Measurements from ENCODE around the gene MYH9. TPM values are rescaled to one million over a fixed set of nuclear protein-coding genes. Genes with fewer than 3 reads are reported as not detected.

Gene MYH9
- total and polyA plus RNA-seq, 4 donors = 32.3 to 150 (median 98.7) TPM

- WGBS = 81% methylated on average over 2 of the region's 2 CpGs
- no peaks in the 10 kb centered on the region for H3K36me3 ChIP-seq (ENCODE audit: control insufficient read depth in 4 of 4, insufficient read depth in 3 of 4, low read depth in 1 of 4, low read length in 3 of 4)
- DNase-seq (ENCODE audit: low spot score) = no peak
- H3K4me3 ChIP-seq (ENCODE audit: low read depth in 1 of 3, low read length in 3 of 3) = no peak overlapping the region
- H3K9ac ChIP-seq (ENCODE audit: low read depth in 1 of 2, low read length in 2 of 2) = no peak overlapping the region
- no peaks in the 10 kb centered on the region for H3K9me3 ChIP-seq (ENCODE audit: control insufficient read depth in 4 of 4, low read length in 3 of 4)
- H3K4me1 ChIP-seq (ENCODE audit: control insufficient read depth in 4 of 4, insufficient read depth in 4 of 4, low read length in 3 of 4) = peaks cover 4 to 36% (median 26%) of the 10 kb centered on the region in 4 donors
- H3K27me3 ChIP-seq (ENCODE audit: control insufficient read depth in 4 of 4, insufficient read depth in 4 of 4, low read length in 3 of 4) = no peaks in the 10 kb centered on the region
- TF ChIP-seq HNF4G (IDR thresholded peaks at IDR 0.05) = no peak
- TF ChIP-seq REST (IDR thresholded peaks at IDR 0.05) = no peak
- TF ChIP-seq RAD21 (IDR thresholded peaks at IDR 0.05) = no peak
- no peak overlapping the region for H3K27ac ChIP-seq (ENCODE audit: low read depth in 1 of 2, low read length in 2 of 2)
These were observed 138.6 kb downstream of the MYH9 start for GRCh38 chr22:36249160-36249559.

- H3K4me1 ChIP-seq (ENCODE audit: control insufficient read depth in 4 of 4, insufficient read depth in 4 of 4, low read length in 3 of 4) = peaks cover 4 to 34% (median 22%) of the 10 kb centered on the region in 4 donors
- no peaks in the 10 kb centered on the region for H3K9me3 ChIP-seq (ENCODE audit: control insufficient read depth in 4 of 4, low read length in 3 of 4)
- H3K4me3 ChIP-seq (ENCODE audit: low read depth in 1 of 3, low read length in 3 of 3) = no peak overlapping the region
- H3K27me3 ChIP-seq (ENCODE audit: control insufficient read depth in 4 of 4, insufficient read depth in 4 of 4, low read length in 3 of 4) = no peaks in the 10 kb centered on the region
- 75% methylated on average over 5 of the region's 5 CpGs for WGBS
- TF ChIP-seq JUND (IDR thresholded peaks at IDR 0.05) = no peak
- TF ChIP-seq RXRA (IDR thresholded peaks at IDR 0.05) = no peak
- no peak for TF ChIP-seq HNF4G (IDR thresholded peaks at IDR 0.05)
- TF ChIP-seq EGR1 (IDR thresholded peaks at IDR 0.05; ENCODE audit: low read depth in 2 of 2) = no peak
- TF ChIP-seq, protein P1, sequence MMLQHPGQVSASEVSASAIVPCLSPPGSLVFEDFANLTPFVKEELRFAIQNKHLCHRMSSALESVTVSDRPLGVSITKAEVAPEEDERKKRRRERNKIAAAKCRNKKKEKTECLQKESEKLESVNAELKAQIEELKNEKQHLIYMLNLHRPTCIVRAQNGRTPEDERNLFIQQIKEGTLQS (IDR thresholded peaks at IDR 0.05) = no peak
- no peak for TF ChIP-seq GABPA (IDR thresholded peaks at IDR 0.05 in 1 of 2, conservative IDR thresholded peaks at IDR 0.05 in 1 of 2)
- H3K36me3 ChIP-seq (ENCODE audit: control insufficient read depth in 4 of 4, insufficient read depth in 3 of 4, low read depth in 1 of 4, low read length in 3 of 4) = no peaks in the 10 kb centered on the region
- no peak overlapping the region for H3K27ac ChIP-seq (ENCODE audit: low read depth in 1 of 2, low read length in 2 of 2)
- DNase-seq (ENCODE audit: low spot score) = no peak
- no peak overlapping the region for H3K9ac ChIP-seq (ENCODE audit: low read depth in 1 of 2, low read length in 2 of 2)
These were observed 139.8 kb downstream of the MYH9 start for GRCh38 chr22:36247955-36248354.

- Histone ChIP-seq H3K4me1 (ENCODE audit: control insufficient read depth in 4 of 4, insufficient read depth in 4 of 4, low read length in 3 of 4) (peaks cover 4 to 29% (median 15%) of the 10 kb centered on the region in 4 donors), H3K27me3 (ENCODE audit: control insufficient read depth in 4 of 4, insufficient read depth in 4 of 4, low read length in 3 of 4) (no peaks in the 10 kb centered on the region), H3K36me3 (ENCODE audit: control insufficient read depth in 4 of 4, insufficient read depth in 3 of 4, low read depth in 1 of 4, low read length in 3 of 4) (no peaks in the 10 kb centered on the region), H3K27ac (ENCODE audit: low read depth in 1 of 2, low read length in 2 of 2) (peak overlapping the region in 1 of 2 donors; percentile 34), H3K9me3 (ENCODE audit: control insufficient read depth in 4 of 4, low read length in 3 of 4) (no peaks in the 10 kb centered on the region), H3K9ac (ENCODE audit: low read depth in 1 of 2, low read length in 2 of 2) (no peak overlapping the region), H3K4me3 (ENCODE audit: low read depth in 1 of 3, low read length in 3 of 3) (no peak overlapping the region)
- 91% methylated on average over 3 of the region's 3 CpGs for WGBS
- TF ChIP-seq REST (IDR thresholded peaks at IDR 0.05) = no peak
- no peak for TF ChIP-seq RXRA (IDR thresholded peaks at IDR 0.05)
- no peak for TF ChIP-seq RAD21 (IDR thresholded peaks at IDR 0.05)
- TF ChIP-seq, protein P1 (IDR thresholded peaks at IDR 0.05) = no peak
- TF ChIP-seq NR2F2 (IDR thresholded peaks at IDR 0.05) = no peak
- no peak for TF ChIP-seq YY1 (IDR thresholded peaks at IDR 0.05)
- TF ChIP-seq SP1 (IDR thresholded peaks at IDR 0.05) = no peak
- TF ChIP-seq, protein P2, sequence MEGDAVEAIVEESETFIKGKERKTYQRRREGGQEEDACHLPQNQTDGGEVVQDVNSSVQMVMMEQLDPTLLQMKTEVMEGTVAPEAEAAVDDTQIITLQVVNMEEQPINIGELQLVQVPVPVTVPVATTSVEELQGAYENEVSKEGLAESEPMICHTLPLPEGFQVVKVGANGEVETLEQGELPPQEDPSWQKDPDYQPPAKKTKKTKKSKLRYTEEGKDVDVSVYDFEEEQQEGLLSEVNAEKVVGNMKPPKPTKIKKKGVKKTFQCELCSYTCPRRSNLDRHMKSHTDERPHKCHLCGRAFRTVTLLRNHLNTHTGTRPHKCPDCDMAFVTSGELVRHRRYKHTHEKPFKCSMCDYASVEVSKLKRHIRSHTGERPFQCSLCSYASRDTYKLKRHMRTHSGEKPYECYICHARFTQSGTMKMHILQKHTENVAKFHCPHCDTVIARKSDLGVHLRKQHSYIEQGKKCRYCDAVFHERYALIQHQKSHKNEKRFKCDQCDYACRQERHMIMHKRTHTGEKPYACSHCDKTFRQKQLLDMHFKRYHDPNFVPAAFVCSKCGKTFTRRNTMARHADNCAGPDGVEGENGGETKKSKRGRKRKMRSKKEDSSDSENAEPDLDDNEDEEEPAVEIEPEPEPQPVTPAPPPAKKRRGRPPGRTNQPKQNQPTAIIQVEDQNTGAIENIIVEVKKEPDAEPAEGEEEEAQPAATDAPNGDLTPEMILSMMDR (IDR thresholded peaks at IDR 0.05; ENCODE audit: low read depth, low read length, missing input control) = no peak
- TF ChIP-seq HNF4A (conservative IDR thresholded peaks at IDR 0.05) = no peak
- no peak for DNase-seq (ENCODE audit: low spot score)
These were observed 141.0 kb downstream of the MYH9 start for GRCh38 chr22:36246718-36247117.
